H1 (cell line): ENCODE measurements around the gene IDUA. TPM values are rescaled to one million over a fixed set of nuclear protein-coding genes. Genes with fewer than 3 reads are reported as not detected.

Source experiments
- CTCF ChIA-PET: fragments of 300-600 bp; sonication (Branson Sonifier 250); formaldehyde crosslinking; loops from one replicate; lab custom pipeline; 2021; ENCODE audit not compliant: partially characterized antibody; lab: Charles Lee
- POLR2A ChIA-PET: fragments of 300-600 bp; sonication (Branson Sonifier 250); formaldehyde crosslinking; loops from one replicate; lab custom pipeline; 2021; ENCODE audit warnings: inconsistent platforms; ENCODE audit not compliant: partially characterized antibody; lab: Charles Lee
- DNase-seq, 2 experiments: peaks; one replicate each; pipeline versions ENCODE4 v3.0.0 to v3.0.0-alpha.2; 2010 to 2022; ENCODE audit warnings: low spot score in 2 of 2, low read depth in 1 of 2, mixed read lengths in 1 of 2
- FAIRE-seq: peaks from 2 replicates; lab custom pipeline; 2011; peaks lifted over from hg19 to GRCh38; lab: Jason Lieb, UNC
- H2AFZ ChIP-seq: 2 replicates; pipeline ENCODE4 v1.8.1; 2012; ENCODE audit warnings: low read length, inconsistent platforms
- H2AK5ac ChIP-seq: 2 replicates; pipeline ENCODE4 v1.6.1; 2013; ENCODE audit warnings: low read depth, low read length
- H2BK120ac ChIP-seq: replicated peaks from 2 replicates; pipeline ENCODE3; 2013; ENCODE audit warnings: low read depth, low read length, inconsistent platforms
- H2BK12ac ChIP-seq: 2 replicates; pipeline ENCODE4 v1.6.1; 2013; ENCODE audit warnings: low read depth, low read length
- H2BK15ac ChIP-seq: 2 replicates; pipeline ENCODE4 v1.6.1; 2013; ENCODE audit warnings: low read length
- H2BK20ac ChIP-seq: 2 replicates; pipeline ENCODE4 v1.6.1; 2013; ENCODE audit warnings: low read length
- H2BK5ac ChIP-seq: 2 replicates; pipeline ENCODE4 v1.6.1; 2013; ENCODE audit warnings: low read depth, low read length
- H3K14ac ChIP-seq: 2 replicates; pipeline ENCODE4 v1.6.1; 2013; ENCODE audit warnings: inconsistent platforms; ENCODE audit not compliant: insufficient read length
- H3K18ac ChIP-seq: 2 replicates; pipeline ENCODE4 v1.6.1; 2013; ENCODE audit warnings: low read length; ENCODE audit errors: extremely low read depth
- H3K23ac ChIP-seq: 2 replicates; pipeline ENCODE4 v1.6.1; 2013; ENCODE audit warnings: inconsistent platforms; ENCODE audit not compliant: insufficient read length
- H3K23me2 ChIP-seq: 2 replicates; pipeline ENCODE4 v1.6.1; 2013; ENCODE audit warnings: low read depth, low read length
- H3K27ac ChIP-seq: 2 replicates; pipeline ENCODE4 v1.6.1; 2011; ENCODE audit warnings: low read depth, low read length, inconsistent platforms
- H3K27me3 ChIP-seq, 4 experiments: replicated peaks in 1 of 4; 1 replicate in 1 of 4; 2 replicates in 3 of 4; pipeline versions ENCODE4 v1.6.1 to v1.8.1; 2011 to 2013; ENCODE audit warnings: low read length in 3 of 4, mild to moderate bottlenecking in 3 of 4, inconsistent platforms in 2 of 4, mixed read lengths in 2 of 4, moderate library complexity in 1 of 4; ENCODE audit not compliant: control insufficient read depth in 3 of 4, insufficient read depth in 3 of 4; ENCODE audit errors: extremely low read depth in 1 of 4
- H3K36me3 ChIP-seq, 4 experiments: 2 replicates each; pipeline versions ENCODE4 v1.6.1 to v1.8.1; 2011 to 2013; ENCODE audit warnings: mild to moderate bottlenecking in 4 of 4, low read length in 3 of 4, moderate library complexity in 2 of 4, control low read depth in 1 of 4, inconsistent platforms in 1 of 4; ENCODE audit not compliant: insufficient read depth in 4 of 4, control insufficient read depth in 2 of 4
- H3K4ac ChIP-seq: replicated peaks from 2 replicates; pipeline ENCODE3; 2013; ENCODE audit warnings: low read length, low read depth, mixed read lengths, inconsistent platforms; ENCODE audit not compliant: insufficient read length
- H3K4me1 ChIP-seq, 4 experiments: replicated peaks in 1 of 4; 1 replicate in 1 of 4; 2 replicates in 3 of 4; pipeline versions ENCODE4 v1.6.1 to v1.8.1; 2011 to 2013; ENCODE audit warnings: low read length in 3 of 4, inconsistent platforms in 2 of 4, mixed read lengths in 1 of 4; ENCODE audit not compliant: insufficient read depth in 4 of 4, control insufficient read depth in 3 of 4
- H3K4me2 ChIP-seq, 2 experiments: 2 replicates each; pipeline versions ENCODE4 v1.6.1 to v1.8.1; 2011 to 2013; ENCODE audit warnings: low read depth in 2 of 2, low read length in 2 of 2, control low read depth in 1 of 2, inconsistent platforms in 1 of 2, mild to moderate bottlenecking in 1 of 2; ENCODE audit not compliant: insufficient read depth in 1 of 2
- H3K4me3 ChIP-seq, 4 experiments: fragments of 200-600, 300-600 bp in 1 of 4; sonication (generic), shearing (Covaris generic), sonication (Bioruptor Twin) in 1 of 4; 2 replicates each; pipeline versions ENCODE4 v1.5.1 to v1.8.1; 2011 to 2016; ENCODE audit warnings: low read length in 4 of 4, low read depth in 3 of 4, control low read depth in 2 of 4, inconsistent platforms in 2 of 4, mild to moderate bottlenecking in 2 of 4, mixed read lengths in 1 of 4, moderate library complexity in 1 of 4; ENCODE audit not compliant: insufficient read depth in 2 of 4; ENCODE audit errors: extremely low read depth in 1 of 4
- H3K56ac ChIP-seq: replicated peaks from 2 replicates; pipeline ENCODE3; 2013; ENCODE audit warnings: low read depth, mild to moderate bottlenecking, mixed read lengths, low read length, inconsistent platforms; ENCODE audit not compliant: insufficient read length
- H3K79me1 ChIP-seq: 2 replicates; pipeline ENCODE4 v1.6.1; 2013; ENCODE audit warnings: low read depth, low read length, control low read depth
- H3K79me2 ChIP-seq, 2 experiments: 2 replicates each; pipeline versions ENCODE4 v1.6.1 to v1.8.1; 2012 to 2013; ENCODE audit warnings: low read length in 2 of 2, mild to moderate bottlenecking in 2 of 2, inconsistent platforms in 1 of 2; ENCODE audit not compliant: insufficient read depth in 2 of 2, control insufficient read depth in 1 of 2
- H3K9ac ChIP-seq, 4 experiments: replicated peaks in 1 of 4; 1 replicate in 1 of 4; 2 replicates in 3 of 4; pipeline versions ENCODE4 v1.6.1 to v1.8.1; 2011 to 2013; ENCODE audit warnings: low read depth in 3 of 4, low read length in 3 of 4, control low read depth in 2 of 4, mild to moderate bottlenecking in 2 of 4, moderate library complexity in 2 of 4, inconsistent platforms in 1 of 4; ENCODE audit errors: extremely low read depth in 1 of 4
- H3K9me3 ChIP-seq, 2 experiments: 2 replicates each; pipeline versions ENCODE4 v1.6.1 to v1.8.1; 2012 to 2013; ENCODE audit warnings: mild to moderate bottlenecking in 2 of 2, moderate library complexity in 2 of 2, control low read depth in 1 of 2, inconsistent platforms in 1 of 2, low read depth in 1 of 2, low read length in 1 of 2, mixed read lengths in 1 of 2; ENCODE audit not compliant: insufficient read depth in 2 of 2
- H4K20me1 ChIP-seq, 2 experiments: replicated peaks in 1 of 2; 2 replicates each; pipeline versions ENCODE3 to v1.8.1; 2011 to 2013; ENCODE audit warnings: inconsistent platforms in 2 of 2, low read length in 2 of 2, mild to moderate bottlenecking in 1 of 2; ENCODE audit not compliant: insufficient read depth in 2 of 2, control insufficient read depth in 1 of 2
- H4K5ac ChIP-seq: 2 replicates; pipeline ENCODE4 v1.6.1; 2013; ENCODE audit warnings: low read length, low read depth, mixed read lengths, inconsistent platforms; ENCODE audit not compliant: insufficient read length
- H4K8ac ChIP-seq: 2 replicates; pipeline ENCODE4 v1.8.0; 2013; ENCODE audit warnings: mild to moderate bottlenecking, moderate library complexity, low read length, inconsistent platforms; ENCODE audit not compliant: insufficient read depth; ENCODE audit errors: extremely low read depth
- H4K91ac ChIP-seq: replicated peaks from 2 replicates; pipeline ENCODE3; 2013; ENCODE audit warnings: low read length, mixed read lengths, inconsistent platforms; ENCODE audit not compliant: insufficient read length
- BACH1 ChIP-seq: IDR thresholded peaks from 2 replicates; pipeline ENCODE4 v1.6.1; 2012; ENCODE audit warnings: low read length, improper control_type of control experiment
- HDAC2 ChIP-seq, 2 experiments: fragments of 300-600 bp in 1 of 2; sonication (generic) in 1 of 2; IDR thresholded peaks; 2 replicates each; pipeline ENCODE4 v1.6.1; 2011 to 2012; ENCODE audit warnings: low read depth in 2 of 2, low read length in 2 of 2, mild to moderate bottlenecking in 2 of 2, moderate library complexity in 2 of 2, borderline replicate concordance in 1 of 2, inconsistent platforms in 1 of 2
- SP4 ChIP-seq: IDR thresholded peaks from 2 replicates; pipeline ENCODE4 v1.6.1; 2012; ENCODE audit warnings: low read length, inconsistent platforms
- SUZ12 ChIP-seq: fragments of 200-600 bp; sonication (generic); IDR thresholded peaks from 2 replicates; pipeline ENCODE4 v1.6.1; 2012; ENCODE audit warnings: mild to moderate bottlenecking, inconsistent platforms, low read length, moderate library complexity, mixed read lengths
- WGBS, 2 experiments: shearing (Covaris generic) in 1 of 2; methylation state at CpG; one replicate each; pipeline versions ENCODE4 v1.1.6 to v1.1.7; 2013 to 2015; ENCODE audit warnings: low lambda C conversion rate in 2 of 2, mixed read lengths in 2 of 2, inconsistent platforms in 1 of 2, low coverage in 1 of 2, missing lambda C conversion rate in 1 of 2; ENCODE audit not compliant: insufficient replicate concordance in 2 of 2, insufficient coverage in 1 of 2, insufficient read length in 1 of 2; ENCODE audit errors: extremely low coverage in 1 of 2, missing lambda C conversion rate in 1 of 2; 5-methylcytosine and 5-hydroxymethylcytosine counted together
- long read RNA-seq, 2 experiments: library from RNA in 1 of 2; library from capped mRNA in 1 of 2; stranded (forward); transcript quantifications; one replicate each; pipeline ENCODE4 v2.0.0, GENCODE V29; 2021; ENCODE audit warnings: inconsistent platforms in 1 of 2
- polyA minus RNA-seq, 3 experiments: library from RNA; depleted of rRNA, polyadenylated mRNA; stranded (reverse); fragments of >200 nt; gene quantifications; 1 replicate in 2 of 3; 2 replicates in 1 of 3; pipeline ENCODE4 v1.2.3, GENCODE V29; 2011
- polyA plus RNA-seq, 7 experiments: library from polyadenylated mRNA; depleted of rRNA in 3 of 7; stranded (reverse) in 5 of 7; unstranded in 2 of 7; fragments of >200 nt in 5 of 7; fragments of 200-250 nt in 2 of 7; gene quantifications; 1 replicate in 5 of 7; 2 replicates in 1 of 7; 4 replicates in 1 of 7; pipeline versions ENCODE4 v1.2.1 to v1.2.3, GENCODE V29; 2011 to 2013; ENCODE audit warnings: missing spikeins in 2 of 7, mixed read lengths in 2 of 7
- total RNA-seq: library from RNA; stranded (reverse); fragmentation: NEBNext Ultra II Directional; extraction: Animal tissue kit (Norgen Biotek cat#: 25700); gene quantifications from 2 replicates; pipeline ENCODE4 v1.2.1, GENCODE V29; 2021
- TF ChIP-seq, protein P1 (sequence below), 3 experiments: IDR thresholded peaks; 1 replicate in 2 of 3; 2 replicates in 1 of 3; pipeline versions ENCODE4 v1.5.1 to v1.6.1; 2011; ENCODE audit warnings: low read length in 3 of 3, mild to moderate bottlenecking in 3 of 3, inconsistent platforms in 2 of 3, low read depth in 1 of 3, moderate library complexity in 1 of 3; ENCODE audit not compliant: insufficient read depth in 1 of 3; ENCODE audit errors: control extremely low read depth in 1 of 3

IDUA gene
- total RNA-seq (4.8 and 6.5 TPM in 2 replicates), polyA plus RNA-seq (2011; rRNA removed) (2.8 and 5.8 TPM in 2 replicates), polyA minus RNA-seq (2011; rRNA and poly(A)+ RNA removed) (0.93 and 1.1 TPM in 2 replicates)
- polyA plus RNA-seq (2011; cell fraction: cytosol; rRNA removed) = 3.5 TPM
- polyA plus RNA-seq (2011; cell fraction: nucleus; rRNA removed) = 30.1 TPM
- 1.3 to 4.4 TPM (median 2.7 TPM) in 4 replicates for polyA plus RNA-seq (2012, experiment 1 of 2)
- polyA plus RNA-seq (2012, experiment 2 of 2) = 1.2 TPM
- 2.0 TPM for polyA plus RNA-seq (2013, experiment 1 of 2)
- polyA plus RNA-seq (2013, experiment 2 of 2) = 2.1 TPM
- 2.7 TPM for polyA minus RNA-seq (2011; cell fraction: cytosol; rRNA and poly(A)+ RNA removed)
- 8.1 TPM for polyA minus RNA-seq (2011; cell fraction: nucleus; rRNA and poly(A)+ RNA removed)
- long read RNA-seq, experiment 1 = 0 reads
- long read RNA-seq, experiment 2 = 0 reads

GRCh38 chr4:986879-987623, at the start of gene IDUA:
Gene IDUA (plus strand): TSS chr4:987044. CDS start chr4:987085, 41 bp downstream.
- H3K36me3 ChIP-seq = no peaks in the 10 kb centered on the region; a peak in 1 of 8 replicates
- 9% methylated on average over 43 of the region's 69 CpGs; no CpG with 5 or more reads in 1 of the 2 experiments for WGBS, 2 experiments
- H3K4ac ChIP-seq = no peak within 1 kb of the TSS
- 0 out of 2 replicates have a peak within 1 kb of the TSS, but pooled peaks have one; percentile 6 for H2AK5ac ChIP-seq
- peak within 1 kb of the TSS; percentile 77; the same call in 1 of the 2 replicates for H2BK12ac ChIP-seq
- no peak within 1 kb of the TSS for H3K56ac ChIP-seq
- H3K4me2 ChIP-seq = peak within 1 kb of the TSS; percentile 75 to 98
- FAIRE-seq = no peak
- H4K20me1 ChIP-seq = peaks cover 2 to 6% of the 10 kb centered on the region in 2 experiments
- H3K4me1 ChIP-seq = peaks cover 0 to 3% (median 1%) of the 10 kb centered on the region in 4 experiments; a peak in 4 of 7 replicates
- no peak within 1 kb of the TSS for H3K14ac ChIP-seq
- H4K91ac ChIP-seq = no peak within 1 kb of the TSS
- H3K4me3 ChIP-seq = peak within 1 kb of the TSS; percentile 50 to 66 (median 64)
- no peak within 1 kb of the TSS for H2BK20ac ChIP-seq
- H3K79me2 ChIP-seq = no peaks in the 10 kb centered on the region
- 0 out of 2 replicates have a peak within 1 kb of the TSS, but pooled peaks have one; percentile 13 for H2BK5ac ChIP-seq
- H3K27ac ChIP-seq = no peak within 1 kb of the TSS
- ChIA-PET CTCF (interaction anchor here (1.0 to 1.6 kb wide), 8 partner anchors 8 to 90 kb away, joined by 3 to 5 read pairs (median 4); no protein-coding TSS in a partner anchor), POLR2A (interaction anchor here (0.7 to 0.9 kb wide), 2 partner anchors 46 to 59 kb away, joined by 3 read pairs; no protein-coding TSS in a partner anchor)
- H3K27me3 ChIP-seq = peaks cover 0 to 21% (median 14%) of the 10 kb centered on the region in 4 experiments; a peak in 6 of 7 replicates
- peaks cover 5% of the 10 kb centered on the region; the same call in 1 of the 2 replicates for H3K23me2 ChIP-seq
- no peaks in the 10 kb centered on the region for H3K9me3 ChIP-seq
- H2BK120ac ChIP-seq = no peak within 1 kb of the TSS
- peak within 1 kb of the TSS; percentile 94 for H2AFZ ChIP-seq
- peak within 1 kb of the TSS; percentile 12 for H4K5ac ChIP-seq
- no peak within 1 kb of the TSS for H3K23ac ChIP-seq
- H2BK15ac ChIP-seq = no peak within 1 kb of the TSS
- H3K18ac ChIP-seq = peak within 1 kb of the TSS; percentile 13
- no peaks in the 10 kb centered on the region for H3K79me1 ChIP-seq
- peak in 1 of 2 experiments; percentile 79 for DNase-seq
- H3K9ac ChIP-seq = peak within 1 kb of the TSS in 2 of 4 experiments; percentile 15 to 25; a peak in 2 of 7 replicates
- peak within 1 kb of the TSS; percentile 69 for H4K8ac ChIP-seq
- peak; percentile 73; the same call in 1 of the 2 replicates for TF ChIP-seq BACH1
- peak in 1 of 2 experiments; percentile 76; a peak in 2 of 4 replicates for TF ChIP-seq HDAC2 (IDR thresholded peaks at IDR 0.05; ENCODE audit: borderline replicate concordance in 1 of 2, low read depth in 2 of 2, low read length in 2 of 2)
- no peak for TF ChIP-seq SP4
- TF ChIP-seq, protein P1, sequence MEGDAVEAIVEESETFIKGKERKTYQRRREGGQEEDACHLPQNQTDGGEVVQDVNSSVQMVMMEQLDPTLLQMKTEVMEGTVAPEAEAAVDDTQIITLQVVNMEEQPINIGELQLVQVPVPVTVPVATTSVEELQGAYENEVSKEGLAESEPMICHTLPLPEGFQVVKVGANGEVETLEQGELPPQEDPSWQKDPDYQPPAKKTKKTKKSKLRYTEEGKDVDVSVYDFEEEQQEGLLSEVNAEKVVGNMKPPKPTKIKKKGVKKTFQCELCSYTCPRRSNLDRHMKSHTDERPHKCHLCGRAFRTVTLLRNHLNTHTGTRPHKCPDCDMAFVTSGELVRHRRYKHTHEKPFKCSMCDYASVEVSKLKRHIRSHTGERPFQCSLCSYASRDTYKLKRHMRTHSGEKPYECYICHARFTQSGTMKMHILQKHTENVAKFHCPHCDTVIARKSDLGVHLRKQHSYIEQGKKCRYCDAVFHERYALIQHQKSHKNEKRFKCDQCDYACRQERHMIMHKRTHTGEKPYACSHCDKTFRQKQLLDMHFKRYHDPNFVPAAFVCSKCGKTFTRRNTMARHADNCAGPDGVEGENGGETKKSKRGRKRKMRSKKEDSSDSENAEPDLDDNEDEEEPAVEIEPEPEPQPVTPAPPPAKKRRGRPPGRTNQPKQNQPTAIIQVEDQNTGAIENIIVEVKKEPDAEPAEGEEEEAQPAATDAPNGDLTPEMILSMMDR (IDR thresholded peaks at IDR 0.05; ENCODE audit: control extremely low read depth in 1 of 3, insufficient read depth in 1 of 3, low read depth in 1 of 3, low read length in 3 of 3) = peak in 2 of 3 experiments; percentile 22 to 25; a peak in 3 of 4 replicates
- 0 out of 2 replicates have a peak, but pooled peaks have one; percentile 27 for TF ChIP-seq SUZ12
